Panc1 (cell line): ENCODE measurements around the gene STMP1. TPM values are rescaled to one million over a fixed set of nuclear protein-coding genes. Genes with fewer than 3 reads are reported as not detected.

Experiments
- ATAC-seq: fragments of 200-7000 bp; cut with Tn5 transposase; 2 replicates; pipeline ENCODE4 v1.9.1; 2020; ENCODE audit warnings: mild to moderate bottlenecking, moderate library complexity
- BruUV-seq: library from RNA; stranded (reverse); fragments of 400-500 nt; replicated peaks from 2 replicates; lab custom pipeline; 2021; lab: Mats Ljungman, UMichigan
- CTCF ChIA-PET: fragments of 300-600 bp; sonication (Branson Sonifier 250); formaldehyde crosslinking; loops from one replicate; lab custom pipeline; 2022; ENCODE audit warnings: antibody characterized with exemption; lab: Charles Lee
- POLR2A ChIA-PET: fragments of 300-600 bp; sonication (Branson Sonifier 250); formaldehyde crosslinking; loops from one replicate; lab custom pipeline; 2022; ENCODE audit warnings: antibody characterized with exemption; lab: Charles Lee
- DNase-seq: peaks from one replicate; pipeline ENCODE4 v3.0.0-alpha.2; 2010; ENCODE audit warnings: low read depth, low spot score
- H3K27ac ChIP-seq: 2 replicates; pipeline ENCODE4 v1.5.1; 2011; ENCODE audit warnings: mild to moderate bottlenecking, low read length, inconsistent platforms
- H3K27me3 ChIP-seq: fragments of 200-500 bp; sonication (Bioruptor generic); 2 replicates; pipeline ENCODE4 v1.6.0; 2014; ENCODE audit warnings: low read length, inconsistent platforms; ENCODE audit not compliant: control insufficient read depth, insufficient read depth
- H3K36me3 ChIP-seq: fragments of 200-500 bp; sonication (Bioruptor generic); 2 replicates; pipeline ENCODE4 v1.5.1; 2014; ENCODE audit warnings: inconsistent platforms, mild to moderate bottlenecking, low read length, moderate library complexity; ENCODE audit not compliant: control insufficient read depth, insufficient read depth
- H3K4me1 ChIP-seq: 2 replicates; pipeline ENCODE4 v1.5.1; 2011; ENCODE audit warnings: inconsistent platforms, mild to moderate bottlenecking, low read length, moderate library complexity; ENCODE audit not compliant: control insufficient read depth, insufficient read depth
- H3K4me3 ChIP-seq, 2 experiments: 2 replicates each; pipeline ENCODE4 v1.5.1; 2011 to 2012; ENCODE audit warnings: low read depth in 2 of 2, low read length in 2 of 2, mild to moderate bottlenecking in 2 of 2, inconsistent platforms in 1 of 2, moderate library complexity in 1 of 2
- H3K9me3 ChIP-seq: fragments of 200-500 bp; sonication (Bioruptor generic); 2 replicates; pipeline ENCODE4 v1.5.1; 2014; ENCODE audit warnings: low read depth, mild to moderate bottlenecking, inconsistent platforms, low read length, moderate library complexity; ENCODE audit not compliant: control insufficient read depth, insufficient read depth
- CTCF ChIP-seq: fragments of 450-650 bp; IDR thresholded peaks from 2 replicates; pipeline ENCODE4 v1.5.1; 2017; ENCODE audit warnings: mild to moderate bottlenecking
- POLR2AphosphoS5 ChIP-seq: IDR thresholded peaks from 2 replicates; pipeline ENCODE4 v1.6.1; 2012; ENCODE audit warnings: mild to moderate bottlenecking, low read depth, low read length, moderate library complexity
- SIN3A ChIP-seq: IDR thresholded peaks from 2 replicates; pipeline ENCODE4 v1.6.1; 2012; ENCODE audit warnings: low read depth, mild to moderate bottlenecking, low read length, moderate library complexity, borderline replicate concordance; ENCODE audit not compliant: insufficient read depth
- TCF7L2 ChIP-seq: IDR thresholded peaks from 2 replicates; pipeline ENCODE4 v1.6.1; 2011; ENCODE audit warnings: mild to moderate bottlenecking, low read depth, low read length, inconsistent platforms
- in situ Hi-C: cut with HindIII; loops from 2 replicates; pipeline ENCODE4 v1.10.0; 2016; ENCODE audit warnings: low sequenced_read_pairs, low pct_unique_long_range_greater_than_20kb
- intact Hi-C: fragments of 100-400 bp; cut with micrococcal nuclease; formaldehyde crosslinking; loops from one replicate; pipeline ENCODE4 v1.10.0; 2022; ENCODE audit not compliant: unreplicated experiment
- total RNA-seq: library from RNA; stranded (reverse); gene quantifications from one replicate; pipeline ENCODE4 v1.2.1, GENCODE V29; 2021; ENCODE audit not compliant: unreplicated experiment
- TF ChIP-seq, protein P1 (sequence below), 2 experiments: IDR thresholded peaks; 2 replicates each; pipeline ENCODE4 v1.6.1; 2011 to 2012; ENCODE audit warnings: low read depth in 2 of 2, control low read depth in 1 of 2, low read length in 1 of 2, mild to moderate bottlenecking in 1 of 2, moderate library complexity in 1 of 2; ENCODE audit not compliant: insufficient read depth in 1 of 2

Gene STMP1
- total RNA-seq, 1 experiment from 2014 or later: 29.5 TPM

DNA sequence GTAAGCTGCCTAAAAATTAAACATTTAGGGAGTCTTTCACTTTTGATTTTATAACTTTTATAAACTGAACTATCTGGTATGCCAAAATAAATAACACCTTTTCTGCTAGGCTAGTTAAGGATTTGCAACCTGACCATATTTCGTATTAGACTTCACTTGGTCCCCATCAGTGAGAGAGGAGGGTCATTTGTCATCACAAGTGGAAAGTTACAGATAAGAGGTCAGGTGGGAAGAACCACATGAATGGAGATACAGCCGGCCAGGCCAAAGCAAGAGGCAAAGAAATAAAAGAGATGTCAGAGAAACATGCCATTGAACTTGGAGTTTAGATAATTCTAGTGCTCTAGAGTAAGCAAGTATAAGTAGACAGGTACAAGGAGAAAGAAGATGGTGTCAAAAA, 44.5 kb upstream of the STMP1 start:
- DNase-seq: no peak
- Histone ChIP-seq H3K4me3 (no peak overlapping the region), H3K9me3 (no peaks in the 10 kb centered on the region), H3K27ac (no peak overlapping the region), H3K27me3 (no peaks in the 10 kb centered on the region), H3K4me1 (peaks cover 4% of the 10 kb centered on the region; the same call in 1 of the 2 replicates), H3K36me3 (peaks cover 41% of the 10 kb centered on the region)
- ChIA-PET CTCF (interaction anchor here (0.6 to 1.1 kb wide), 3 partner anchors 14 to 37 kb away, joined by 3 to 4 read pairs (median 3); no protein-coding TSS in a partner anchor), POLR2A (no interaction called here)
- in situ Hi-C loops: no loop called here
- intact Hi-C loops: no loop called here
- TF ChIP-seq, protein P1, sequence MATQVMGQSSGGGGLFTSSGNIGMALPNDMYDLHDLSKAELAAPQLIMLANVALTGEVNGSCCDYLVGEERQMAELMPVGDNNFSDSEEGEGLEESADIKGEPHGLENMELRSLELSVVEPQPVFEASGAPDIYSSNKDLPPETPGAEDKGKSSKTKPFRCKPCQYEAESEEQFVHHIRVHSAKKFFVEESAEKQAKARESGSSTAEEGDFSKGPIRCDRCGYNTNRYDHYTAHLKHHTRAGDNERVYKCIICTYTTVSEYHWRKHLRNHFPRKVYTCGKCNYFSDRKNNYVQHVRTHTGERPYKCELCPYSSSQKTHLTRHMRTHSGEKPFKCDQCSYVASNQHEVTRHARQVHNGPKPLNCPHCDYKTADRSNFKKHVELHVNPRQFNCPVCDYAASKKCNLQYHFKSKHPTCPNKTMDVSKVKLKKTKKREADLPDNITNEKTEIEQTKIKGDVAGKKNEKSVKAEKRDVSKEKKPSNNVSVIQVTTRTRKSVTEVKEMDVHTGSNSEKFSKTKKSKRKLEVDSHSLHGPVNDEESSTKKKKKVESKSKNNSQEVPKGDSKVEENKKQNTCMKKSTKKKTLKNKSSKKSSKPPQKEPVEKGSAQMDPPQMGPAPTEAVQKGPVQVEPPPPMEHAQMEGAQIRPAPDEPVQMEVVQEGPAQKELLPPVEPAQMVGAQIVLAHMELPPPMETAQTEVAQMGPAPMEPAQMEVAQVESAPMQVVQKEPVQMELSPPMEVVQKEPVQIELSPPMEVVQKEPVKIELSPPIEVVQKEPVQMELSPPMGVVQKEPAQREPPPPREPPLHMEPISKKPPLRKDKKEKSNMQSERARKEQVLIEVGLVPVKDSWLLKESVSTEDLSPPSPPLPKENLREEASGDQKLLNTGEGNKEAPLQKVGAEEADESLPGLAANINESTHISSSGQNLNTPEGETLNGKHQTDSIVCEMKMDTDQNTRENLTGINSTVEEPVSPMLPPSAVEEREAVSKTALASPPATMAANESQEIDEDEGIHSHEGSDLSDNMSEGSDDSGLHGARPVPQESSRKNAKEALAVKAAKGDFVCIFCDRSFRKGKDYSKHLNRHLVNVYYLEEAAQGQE (IDR thresholded peaks at IDR 0.05; ENCODE audit: insufficient read depth in 1 of 2, low read depth in 2 of 2, low read length in 1 of 2): no peak
- no peak for TF ChIP-seq TCF7L2
- no peak for TF ChIP-seq CTCF
- no peak for TF ChIP-seq POLR2AphosphoS5
- no peak for TF ChIP-seq SIN3A
- no peak for ATAC-seq
- BruUV-seq: no TSS peak

DNA sequence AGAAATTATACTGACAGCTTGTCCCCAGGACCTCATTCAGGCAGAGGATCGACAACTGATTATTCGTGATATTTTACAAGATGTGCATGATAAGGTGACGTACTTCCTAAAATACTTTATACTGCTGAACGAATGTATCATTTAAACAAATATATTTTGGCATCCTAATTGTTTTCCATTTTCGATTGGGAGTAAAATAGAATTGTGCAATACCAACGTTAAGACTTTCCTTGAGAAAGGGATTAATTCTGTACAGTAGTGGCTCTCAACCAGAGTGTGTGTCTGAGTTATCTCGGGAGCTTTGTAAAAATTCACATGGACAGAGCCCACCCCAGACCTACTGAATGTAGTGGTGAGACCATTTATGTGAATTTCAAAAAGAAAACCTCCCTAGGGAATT, 43.8 kb upstream of the STMP1 start:
- TF ChIP-seq SIN3A (no peak), CTCF (no peak), TCF7L2 (no peak), POLR2AphosphoS5 (no peak)
- TF ChIP-seq, protein P1 (IDR thresholded peaks at IDR 0.05; ENCODE audit: insufficient read depth in 1 of 2, low read depth in 2 of 2, low read length in 1 of 2): no peak
- no TSS peak for BruUV-seq
- Histone ChIP-seq H3K27ac (no peak overlapping the region), H3K9me3 (no peaks in the 10 kb centered on the region), H3K4me3 (no peak overlapping the region), H3K4me1 (peaks cover 4% of the 10 kb centered on the region; the same call in 1 of the 2 replicates), H3K27me3 (no peaks in the 10 kb centered on the region), H3K36me3 (peaks cover 41% of the 10 kb centered on the region)
- in situ Hi-C loops: no loop called here
- ATAC-seq (no peak), DNase-seq (no peak)
- POLR2A ChIA-PET: no interaction called here
- intact Hi-C loops: no loop called here
- CTCF ChIA-PET: interaction anchor here (1.1 kb wide), 1 partner anchor 27 kb away, joined by 3 read pairs; no protein-coding TSS in a partner anchor
